ENCODE results near the gene GSG1L.

- no peak for TF ChIP-seq CTCF (IDR thresholded peaks at IDR 0.05; ENCODE audit: poor library complexity)
- no peak for TF ChIP-seq EZH2 (IDR thresholded peaks at IDR 0.05; ENCODE audit: borderline replicate concordance)
Observed at GRCh38 chr16:27853651-27854050, 209.9 kb downstream of the GSG1L start.
